NOMO-1 treated with DMSO at 0.1 percent for 48 hours (cell line): ENCODE results near the gene CFAP54.
"Not testable (repeated sequence)": the region's sequence is repeated elsewhere in the genome, so short reads cannot be mapped to it uniquely, and the experiment has no call there.

Experiments used
- DNase-seq: peaks from one replicate; lab custom pipeline; 2025; ENCODE audit not compliant: unreplicated experiment; lab: John Stamatoyannopoulos, UW

Gene CFAP54

DNA sequence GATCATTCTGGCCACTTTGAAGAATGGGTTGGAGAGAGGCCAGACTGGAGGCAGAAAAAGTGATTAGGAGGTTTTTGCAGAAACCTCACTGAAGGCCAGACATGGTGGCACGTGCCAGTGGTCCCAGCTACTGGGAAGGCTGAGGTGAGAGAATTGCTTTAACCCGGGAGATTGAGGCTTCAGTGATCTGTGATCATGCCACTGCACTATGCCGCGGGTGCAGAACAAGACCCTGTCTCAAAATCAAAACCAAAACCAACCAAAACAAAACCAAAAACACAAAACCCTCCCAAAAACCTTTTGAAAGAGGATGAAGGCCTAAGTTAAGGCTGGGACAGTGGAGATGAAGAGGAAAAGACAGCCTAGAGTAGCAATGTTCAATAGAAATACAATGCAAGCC, 15.2 kb upstream of the CFAP54 start:
- no peak for DNase-seq

DNA sequence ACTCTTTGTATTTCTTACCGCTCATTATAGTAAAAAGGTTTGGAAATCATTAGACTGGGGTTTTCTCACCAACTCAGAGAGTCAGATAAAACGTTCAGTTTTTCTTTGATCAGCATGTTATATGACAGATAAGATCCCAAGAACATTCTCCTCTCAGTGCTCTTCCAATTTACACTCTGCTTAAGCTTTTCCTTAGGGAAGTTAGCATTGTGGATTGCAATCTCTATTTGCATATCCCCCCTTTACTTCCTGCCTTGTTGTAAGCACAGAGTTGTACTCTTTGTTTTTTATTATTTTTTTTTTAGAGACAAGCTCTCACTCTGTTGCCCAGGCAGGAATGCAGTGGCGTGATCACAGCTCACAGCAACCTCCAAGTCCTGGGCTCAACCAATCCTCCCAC, 11.4 kb upstream of the CFAP54 start:
- DNase-seq: no peak

- no peak for DNase-seq
These were observed 7.3 kb upstream of the CFAP54 start for GRCh38 chr12:96482086-96482485.

DNA sequence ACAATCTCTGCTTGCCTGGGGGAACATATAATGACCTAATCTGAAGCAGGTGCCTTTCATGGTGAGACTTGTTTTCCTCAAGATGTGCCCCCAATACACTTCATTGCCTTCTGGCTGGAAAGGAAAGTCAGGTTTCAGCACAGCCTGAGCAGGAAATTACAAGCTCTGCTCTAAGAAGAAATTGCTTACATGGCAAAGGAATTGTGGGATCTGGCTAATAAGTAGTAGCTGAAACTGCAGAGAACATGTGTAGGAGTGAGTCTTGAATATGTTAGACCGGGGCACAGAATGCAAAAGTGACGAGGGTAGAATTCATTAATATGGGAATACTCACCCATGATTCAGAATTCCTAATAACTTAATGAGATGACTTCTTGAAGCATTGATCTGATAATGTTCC, 6.3 kb upstream of the CFAP54 start:
- DNase-seq: no peak

DNA sequence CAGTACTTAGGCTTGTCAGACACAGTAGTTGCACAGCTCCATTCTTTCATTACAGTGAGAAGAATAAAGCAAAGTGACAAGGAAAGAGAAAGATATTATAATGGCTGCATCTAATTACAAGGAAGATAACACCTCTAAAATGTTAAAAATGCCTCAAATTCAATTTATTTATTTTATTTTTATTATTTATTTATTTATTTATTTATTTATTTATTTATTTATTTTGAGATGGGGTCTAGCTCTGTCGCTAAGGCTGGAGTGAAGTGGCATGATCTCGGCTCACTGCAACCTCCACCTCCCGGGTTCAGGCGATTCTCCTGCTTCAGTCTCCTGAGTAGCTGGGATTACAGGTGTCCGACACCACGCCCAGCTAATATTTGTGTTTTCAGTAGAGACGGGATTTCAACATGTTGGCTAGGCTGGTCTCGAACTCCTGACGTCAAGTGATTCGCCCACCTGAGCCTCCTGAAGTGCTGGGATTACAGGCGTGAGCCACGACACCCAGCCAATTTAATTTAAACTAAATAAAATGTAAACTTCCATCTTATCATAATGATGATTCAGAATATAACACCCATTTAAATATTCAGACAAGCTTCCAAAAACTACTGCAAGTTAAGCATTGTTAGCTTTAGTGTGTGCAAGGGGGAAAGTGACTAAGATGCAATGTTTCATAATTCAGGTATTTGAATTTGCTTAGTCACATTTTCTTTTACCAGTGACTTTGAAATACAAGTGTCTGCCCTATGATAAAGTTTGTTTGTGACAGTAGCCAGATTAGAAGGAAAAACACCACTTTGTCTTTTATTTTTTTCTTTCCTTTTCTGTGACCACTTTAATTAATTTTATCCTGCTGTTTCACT, 2.4 kb upstream of the CFAP54 start:
- no peak for DNase-seq

DNA sequence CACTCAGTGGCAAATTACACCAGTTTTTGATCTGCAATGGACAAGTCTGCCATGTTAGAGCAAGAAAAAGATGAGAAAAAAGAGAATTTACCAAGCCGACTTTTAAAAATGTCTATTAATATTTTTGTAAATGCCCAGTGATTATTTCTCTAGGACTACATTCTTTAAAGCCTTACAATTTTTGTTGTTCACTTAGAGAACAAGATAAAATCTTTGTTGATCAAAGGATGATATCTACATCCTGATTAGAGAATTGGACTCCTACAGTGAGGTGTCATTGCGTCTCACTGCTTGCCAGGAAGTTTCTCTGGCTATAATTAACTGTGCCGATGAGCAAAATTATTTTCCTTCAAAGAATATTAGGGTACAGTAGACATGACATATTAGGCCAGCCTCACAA, 1.7 kb upstream of the CFAP54 start:
- no peak for DNase-seq

DNA sequence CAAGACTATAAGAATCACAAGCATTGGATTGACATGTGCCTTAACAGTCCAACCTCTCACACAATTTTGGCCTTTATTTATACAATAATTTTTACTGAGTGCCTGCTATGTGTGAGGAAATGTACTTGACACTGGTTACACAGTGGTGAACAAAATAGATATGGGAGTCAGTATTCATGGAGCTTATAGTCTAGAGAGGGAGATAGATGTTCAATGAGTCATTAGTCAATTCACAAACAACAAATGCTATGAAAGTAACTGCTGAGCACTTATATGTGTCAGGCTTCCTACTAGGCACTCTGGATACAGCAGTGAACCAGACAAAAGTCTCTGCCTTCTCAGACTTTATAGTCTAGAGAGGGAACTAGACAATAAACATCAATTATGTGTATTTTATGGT, 3.7 kb downstream of the CFAP54 start:
- no peak for DNase-seq

GRCh38 chr12:96494154-96494553, 4.8 kb downstream of the CFAP54 start:
- not testable (repeated sequence) for DNase-seq

GRCh38 chr12:96495155-96495554, 5.8 kb downstream of the CFAP54 start:
- DNase-seq: no peak

DNA sequence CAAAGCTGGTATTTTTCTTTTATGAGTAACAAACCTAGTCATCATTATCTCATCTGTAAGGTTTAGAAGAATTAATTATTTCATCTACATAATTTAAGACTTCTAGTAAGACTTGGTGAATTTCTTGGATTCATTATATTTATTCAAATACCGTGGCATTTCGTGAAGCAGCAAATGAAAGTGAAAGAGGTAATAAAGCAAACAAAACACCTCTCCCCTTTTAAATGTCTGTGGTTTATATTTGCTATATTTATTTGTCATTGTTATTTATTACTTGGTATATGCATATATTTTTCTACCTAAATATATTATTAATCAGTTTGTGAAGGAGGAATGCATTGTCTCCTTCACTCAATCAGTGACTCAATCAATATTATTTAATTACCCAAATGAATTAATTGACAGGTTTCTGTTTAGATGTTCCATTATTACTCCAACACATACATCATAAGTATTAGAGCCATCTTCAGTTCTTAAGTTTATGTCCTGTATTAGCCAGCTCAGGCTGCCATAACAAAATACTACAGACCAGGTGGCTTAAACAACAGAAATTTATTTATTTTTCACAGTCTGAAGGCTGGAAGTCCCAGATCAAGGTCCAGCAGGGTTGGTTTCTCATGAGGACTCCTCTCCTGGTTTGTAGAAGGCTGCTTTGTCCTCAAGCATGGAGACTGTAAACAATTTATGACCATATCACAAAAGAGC, 6.6 kb downstream of the CFAP54 start:
- DNase-seq: no peak

DNA sequence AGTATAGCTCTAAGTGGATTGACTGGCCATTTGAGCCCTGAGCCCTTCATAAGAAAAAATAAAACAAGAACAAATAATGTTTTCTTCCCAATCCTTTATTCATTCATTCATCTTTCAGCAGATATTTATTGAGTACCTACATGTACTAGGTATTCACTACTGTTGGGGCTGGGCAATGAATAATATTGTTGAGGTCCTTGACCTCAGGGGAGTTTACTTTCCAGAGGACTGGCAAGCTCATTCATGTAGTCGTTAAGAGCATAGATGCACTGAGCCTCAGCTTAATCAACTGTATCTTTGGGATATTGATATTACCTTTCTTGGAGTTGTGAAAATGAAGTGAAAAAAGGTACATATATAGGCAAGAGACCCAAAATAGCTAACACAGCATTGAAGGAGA, 7.6 kb downstream of the CFAP54 start:
- no peak for DNase-seq

- no peak for DNase-seq
These were observed 8.5 kb downstream of the CFAP54 start for GRCh38 chr12:96497855-96498254.

DNA sequence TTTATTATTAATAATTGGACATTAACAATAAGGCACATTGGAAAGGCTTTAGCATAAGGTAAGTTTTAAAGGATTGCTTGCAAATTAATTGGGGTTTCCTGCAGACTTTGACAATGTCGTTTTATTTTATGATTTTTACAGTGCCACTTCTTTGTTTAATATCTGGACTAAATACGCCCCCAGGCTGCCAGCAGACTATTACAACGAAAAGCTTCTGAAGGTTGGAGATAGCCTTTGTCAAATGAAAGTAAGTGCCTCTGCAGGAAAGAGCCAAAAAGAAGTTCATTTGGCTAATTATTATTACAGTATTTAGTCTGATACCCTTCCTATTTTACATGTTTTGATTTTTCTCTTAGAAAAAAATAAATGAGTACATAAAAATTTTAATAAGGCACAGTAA, 11.3 kb downstream of the CFAP54 start:
- DNase-seq: no peak

- DNase-seq: peak; percentile 55
These were observed 11.9 kb downstream of the CFAP54 start for GRCh38 chr12:96501133-96501761.

GRCh38 chr12:96501908-96502307, 12.5 kb downstream of the CFAP54 start:
- DNase-seq: no peak

- no peak for DNase-seq
These were observed 13.1 kb downstream of the CFAP54 start for GRCh38 chr12:96502477-96502876.

GRCh38 chr12:96502949-96503532, 13.7 kb downstream of the CFAP54 start:
- no peak for DNase-seq

GRCh38 chr12:96503976-96504375, 14.6 kb downstream of the CFAP54 start:
- DNase-seq: no peak

DNA sequence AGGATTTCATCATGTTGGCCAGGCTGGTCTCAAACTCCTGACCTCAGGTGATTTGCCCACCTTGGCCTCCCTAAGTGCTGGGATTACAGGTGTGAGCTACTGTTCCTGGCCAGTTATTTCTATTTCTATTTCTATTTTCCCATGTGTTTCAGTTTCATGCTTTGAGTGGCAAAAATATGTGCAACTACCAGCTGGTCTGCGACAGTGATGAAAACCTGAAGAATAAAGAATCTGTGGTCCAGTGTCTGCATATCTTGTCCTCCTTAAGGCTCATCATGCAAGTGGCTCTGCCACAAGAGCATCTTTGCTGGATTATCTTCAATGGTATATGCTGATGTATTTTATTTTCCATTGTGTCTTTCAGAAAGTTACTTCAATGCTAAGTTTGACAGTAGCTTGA, 17.4 kb downstream of the CFAP54 start:
- no peak for DNase-seq

- no peak for DNase-seq
These were observed 21.0 kb downstream of the CFAP54 start for GRCh38 chr12:96510306-96510764.

DNA sequence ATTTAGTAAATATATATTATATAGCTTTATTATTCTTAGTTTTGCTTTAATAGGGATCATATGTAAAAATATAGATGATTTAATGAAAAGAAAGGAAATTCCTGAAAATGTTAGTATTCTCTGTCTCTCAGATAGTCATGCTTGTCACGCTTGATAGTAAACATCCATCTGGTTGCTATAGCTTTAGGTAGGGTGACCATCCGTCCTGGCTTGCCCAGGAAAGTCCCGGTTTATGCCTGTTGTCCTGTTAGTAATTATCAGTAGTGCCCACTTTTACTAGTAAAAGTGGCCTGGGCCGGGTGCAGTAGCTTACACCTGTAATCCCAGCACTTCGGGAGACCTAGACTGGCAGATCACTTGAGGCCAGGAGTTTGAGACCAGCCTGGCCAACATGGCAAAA, 23.8 kb downstream of the CFAP54 start:
- no peak for DNase-seq

GRCh38 chr12:96513681-96514080, 24.3 kb downstream of the CFAP54 start:
- no peak for DNase-seq
